Loucy (cell line): Measurements from ENCODE around the gene ARHGAP45.

Experiments
- EZH2phosphoT487 ChIP-seq: fragments of 200-600 bp; IDR thresholded peaks from 2 replicates; pipeline ENCODE4 v1.6.1; 2018; ENCODE audit warnings: antibody characterized with exemption, mild to moderate bottlenecking, moderate library complexity, borderline replicate concordance
- TF ChIP-seq, protein P1 (sequence below): fragments of 200-600 bp; sonication (generic); conservative IDR thresholded peaks from 2 replicates; pipeline ENCODE4 v1.5.1; 2014; ENCODE audit warnings: mild to moderate bottlenecking, antibody characterized with exemption, low read length

DNA sequence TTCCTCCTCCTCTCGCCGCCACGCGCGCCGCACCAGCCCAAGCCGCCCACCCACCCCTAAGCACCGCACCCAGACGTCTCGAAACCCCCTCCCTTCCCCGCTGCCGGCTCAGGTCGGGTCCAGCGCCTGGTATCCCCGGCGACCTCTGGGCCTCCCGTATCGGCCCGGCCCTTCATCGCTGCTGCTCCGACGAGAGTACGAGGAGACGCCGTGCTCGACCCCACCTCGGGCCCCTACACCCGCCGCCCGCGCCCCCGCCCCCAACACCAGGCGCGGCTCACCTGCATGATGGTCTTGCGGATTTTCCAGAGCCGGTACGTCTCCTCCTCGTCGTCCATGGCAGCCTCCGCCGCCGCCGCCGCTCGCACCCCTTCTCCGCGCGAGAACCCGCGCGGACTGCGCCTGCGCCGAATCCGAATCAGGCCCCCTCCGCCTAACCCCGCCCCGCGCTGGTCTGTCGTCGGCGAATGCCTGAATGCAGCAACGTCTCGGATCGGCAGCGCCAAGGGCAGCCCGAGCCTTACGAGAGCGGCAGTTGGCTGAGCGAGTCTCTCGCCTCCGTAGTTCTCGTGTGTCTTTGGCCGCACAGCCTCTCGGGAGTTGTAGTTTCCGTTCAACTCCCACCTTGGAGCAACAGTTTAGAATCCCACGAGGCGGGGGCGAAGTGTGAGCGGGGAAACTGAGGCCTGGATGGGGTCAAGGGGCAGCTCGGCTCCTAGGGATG lies 28.2 kb downstream of the ARHGAP45 start, which contains the start of gene POLR2E:
- TF ChIP-seq, protein P1, sequence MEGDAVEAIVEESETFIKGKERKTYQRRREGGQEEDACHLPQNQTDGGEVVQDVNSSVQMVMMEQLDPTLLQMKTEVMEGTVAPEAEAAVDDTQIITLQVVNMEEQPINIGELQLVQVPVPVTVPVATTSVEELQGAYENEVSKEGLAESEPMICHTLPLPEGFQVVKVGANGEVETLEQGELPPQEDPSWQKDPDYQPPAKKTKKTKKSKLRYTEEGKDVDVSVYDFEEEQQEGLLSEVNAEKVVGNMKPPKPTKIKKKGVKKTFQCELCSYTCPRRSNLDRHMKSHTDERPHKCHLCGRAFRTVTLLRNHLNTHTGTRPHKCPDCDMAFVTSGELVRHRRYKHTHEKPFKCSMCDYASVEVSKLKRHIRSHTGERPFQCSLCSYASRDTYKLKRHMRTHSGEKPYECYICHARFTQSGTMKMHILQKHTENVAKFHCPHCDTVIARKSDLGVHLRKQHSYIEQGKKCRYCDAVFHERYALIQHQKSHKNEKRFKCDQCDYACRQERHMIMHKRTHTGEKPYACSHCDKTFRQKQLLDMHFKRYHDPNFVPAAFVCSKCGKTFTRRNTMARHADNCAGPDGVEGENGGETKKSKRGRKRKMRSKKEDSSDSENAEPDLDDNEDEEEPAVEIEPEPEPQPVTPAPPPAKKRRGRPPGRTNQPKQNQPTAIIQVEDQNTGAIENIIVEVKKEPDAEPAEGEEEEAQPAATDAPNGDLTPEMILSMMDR, result no peak
- TF ChIP-seq EZH2phosphoT487, result no peak
